DMS114 treated with DMSO at 0.1 percent for 48 hours (cell line): ENCODE measurements around the gene NNT.
"Not testable (repeated sequence)": the region's sequence is repeated elsewhere in the genome, so short reads cannot be mapped to it uniquely, and the experiment has no call there.

Source experiments
- DNase-seq: peaks from one replicate; lab custom pipeline; 2025; ENCODE audit not compliant: unreplicated experiment; lab: John Stamatoyannopoulos, UW

NNT gene

GRCh38 chr5:43582082-43583005 is 20.6 kb upstream of the NNT start:
- DNase-seq = no peak

GRCh38 chr5:43583724-43584123 is 19.3 kb upstream of the NNT start:
- no peak for DNase-seq

GRCh38 chr5:43584166-43584699 is 18.7 kb upstream of the NNT start:
- DNase-seq = no peak

GRCh38 chr5:43588842-43589241 is 14.1 kb upstream of the NNT start:
- DNase-seq = no peak

GRCh38 chr5:43589310-43589709 is 13.7 kb upstream of the NNT start:
- DNase-seq = no peak

- DNase-seq = no peak
These were observed 12.3 kb upstream of the NNT start for GRCh38 chr5:43590700-43591099.

- no peak for DNase-seq
These were observed 10.6 kb upstream of the NNT start for GRCh38 chr5:43592363-43592762.

- not testable (repeated sequence) for DNase-seq
These were observed 4.1 kb upstream of the NNT start for GRCh38 chr5:43598927-43599326.

GRCh38 chr5:43601454-43602260 is 1.3 kb upstream of the NNT start:
- DNase-seq = no peak

GRCh38 chr5:43603344-43604217 is 601 bp downstream of the NNT start:
- peak; percentile 15 for DNase-seq

- no peak for DNase-seq
These were observed 1.7 kb downstream of the NNT start for GRCh38 chr5:43604699-43605098.

GRCh38 chr5:43606351-43606750 is 3.4 kb downstream of the NNT start:
- no peak for DNase-seq

- DNase-seq = no peak
These were observed 5.4 kb downstream of the NNT start for GRCh38 chr5:43608406-43608805.

GRCh38 chr5:43609752-43610151 is 6.8 kb downstream of the NNT start:
- DNase-seq = no peak

GRCh38 chr5:43613370-43613769 is 10.4 kb downstream of the NNT start:
- no peak for DNase-seq

- DNase-seq = no peak
These were observed 12.6 kb downstream of the NNT start for GRCh38 chr5:43615445-43616184.

GRCh38 chr5:43616535-43616934 is 13.6 kb downstream of the NNT start:
- DNase-seq = no peak

GRCh38 chr5:43619380-43619779 is 16.4 kb downstream of the NNT start:
- DNase-seq = no peak

GRCh38 chr5:43619911-43620310 is 16.9 kb downstream of the NNT start:
- no peak for DNase-seq

GRCh38 chr5:43620944-43621505 is 18.0 kb downstream of the NNT start:
- DNase-seq = no peak
